ENCODE data around the gene RPS18.
"Not testable (repeated sequence)": the region's sequence is repeated elsewhere in the genome, so short reads cannot be mapped to it uniquely, and the experiment has no call there.

Gene RPS18

DNA sequence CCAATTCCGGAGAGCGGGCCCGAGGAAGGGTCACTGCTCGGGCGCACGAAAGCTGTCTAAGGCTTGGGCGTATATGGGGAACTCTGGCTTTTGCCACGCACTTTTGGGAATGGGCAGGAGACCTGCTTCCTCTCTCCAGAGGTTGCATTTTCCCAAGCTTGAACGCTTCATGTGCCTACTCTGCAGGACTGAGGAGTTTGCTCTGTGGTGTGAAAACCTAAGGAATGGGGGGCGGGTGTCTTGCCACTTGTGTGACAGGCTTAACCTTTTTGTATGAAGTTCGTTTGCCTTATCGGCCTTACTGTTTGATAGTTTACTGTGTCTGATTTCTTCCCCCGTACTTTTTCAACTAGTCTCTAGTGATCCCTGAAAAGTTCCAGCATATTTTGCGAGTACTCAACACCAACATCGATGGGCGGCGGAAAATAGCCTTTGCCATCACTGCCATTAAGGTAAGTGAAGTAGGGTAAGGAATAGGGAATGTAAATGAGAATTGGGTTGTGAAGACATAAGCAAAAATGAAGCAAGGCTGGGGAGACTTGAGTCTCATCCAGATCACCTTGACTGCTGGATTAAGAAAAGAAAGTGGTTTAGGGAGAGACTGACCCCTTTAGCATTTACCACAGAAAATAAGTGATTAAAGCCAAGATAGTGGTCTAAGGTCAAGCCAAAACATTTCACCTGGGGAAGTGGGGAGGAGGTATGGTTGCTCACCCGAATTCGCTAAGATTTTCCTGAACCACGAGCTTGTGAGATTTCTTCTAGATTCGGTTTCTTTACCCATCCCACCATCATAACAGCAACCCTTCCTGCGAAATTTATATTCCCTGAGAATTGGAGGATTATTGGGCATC lies 627 bp downstream of the RPS18 start:
- DNase-seq (ENCODE audit: low spot score) (no peak), FAIRE-seq (no peak)

DNA sequence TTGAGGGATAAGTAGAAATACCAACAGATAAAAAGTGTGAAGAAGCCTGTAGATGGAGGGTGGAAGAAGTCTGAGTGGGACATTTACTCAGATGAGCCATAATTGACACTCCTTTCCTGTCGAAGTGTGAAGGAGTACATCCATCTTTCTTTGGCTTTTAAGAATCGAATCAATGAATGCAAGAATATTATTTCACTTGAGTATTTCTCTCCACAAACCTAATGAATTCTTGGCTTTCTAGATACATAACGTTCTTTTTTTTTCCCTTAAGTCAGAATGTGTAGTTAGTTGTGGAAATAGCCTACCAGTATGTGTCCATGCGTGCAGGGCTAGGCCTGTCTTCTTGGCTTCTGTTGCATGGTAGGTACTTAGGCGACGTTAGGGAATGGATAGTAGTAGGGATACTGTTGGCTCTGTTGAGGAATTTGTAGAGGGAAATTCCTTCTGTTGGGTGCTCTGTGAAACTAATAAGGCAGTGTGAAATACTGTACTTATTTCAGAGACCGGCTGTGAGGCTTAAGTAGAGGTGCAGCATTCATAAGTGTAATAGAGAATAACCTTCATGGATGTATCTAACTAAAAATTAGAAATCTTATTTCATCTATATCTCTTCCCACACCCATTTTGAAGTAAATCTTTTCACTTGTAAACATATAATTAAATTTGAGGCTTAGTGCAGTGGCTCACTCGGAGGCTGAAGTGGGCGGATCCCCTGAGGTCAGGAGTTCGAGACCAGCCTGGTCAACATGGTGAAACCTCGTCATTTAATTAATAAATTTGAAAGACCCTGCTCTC lies 1.5 kb downstream of the RPS18 start:
- DNase-seq (ENCODE audit: low spot score) (no peak), FAIRE-seq (no peak)

GRCh38 chr6:33273924-33274902 lies 2.3 kb downstream of the RPS18 start:
- DNase-seq (ENCODE audit: low spot score) (no peak), FAIRE-seq (no peak)

GRCh38 chr6:33275795-33276580 lies 4.1 kb downstream of the RPS18 start:
- not testable (repeated sequence) for FAIRE-seq; DNase-seq (ENCODE audit: low spot score)

GRCh38 chr6:33276581-33276863 lies 4.6 kb downstream of the RPS18 start:
- no peak for DNase-seq (ENCODE audit: low spot score)
- no peak for FAIRE-seq

GRCh38 chr6:33276864-33277662 lies 5.2 kb downstream of the RPS18 start, which contains the start of gene B3GALT4:
TSS of gene B3GALT4 (plus strand) at chr6:33277123. CDS start at chr6:33277420, 297 bp downstream.
- FAIRE-seq (no peak), DNase-seq (ENCODE audit: low spot score) (no peak)

DNA sequence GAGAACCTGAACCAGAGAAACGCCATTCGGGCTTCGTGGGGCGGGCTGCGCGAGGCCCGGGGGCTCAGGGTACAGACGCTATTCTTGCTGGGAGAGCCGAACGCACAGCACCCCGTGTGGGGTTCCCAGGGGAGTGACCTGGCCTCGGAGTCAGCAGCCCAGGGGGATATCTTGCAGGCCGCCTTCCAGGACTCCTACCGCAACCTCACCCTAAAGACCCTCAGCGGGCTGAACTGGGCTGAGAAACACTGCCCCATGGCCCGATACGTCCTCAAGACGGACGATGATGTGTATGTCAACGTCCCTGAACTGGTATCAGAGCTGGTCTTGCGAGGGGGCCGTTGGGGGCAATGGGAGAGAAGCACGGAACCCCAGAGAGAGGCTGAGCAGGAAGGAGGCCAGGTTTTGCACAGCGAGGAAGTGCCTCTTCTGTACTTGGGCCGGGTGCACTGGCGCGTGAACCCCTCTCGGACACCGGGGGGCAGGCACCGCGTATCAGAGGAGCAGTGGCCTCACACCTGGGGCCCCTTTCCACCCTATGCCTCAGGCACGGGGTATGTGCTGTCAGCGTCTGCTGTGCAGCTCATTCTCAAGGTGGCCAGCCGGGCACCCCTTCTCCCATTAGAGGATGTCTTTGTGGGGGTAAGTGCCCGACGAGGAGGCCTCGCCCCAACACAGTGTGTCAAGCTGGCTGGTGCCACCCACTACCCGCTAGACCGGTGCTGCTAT lies 6.0 kb downstream of the RPS18 start:
- no peak for FAIRE-seq
- no peak for DNase-seq (ENCODE audit: low spot score)

GRCh38 chr6:33278392-33278741 lies 6.5 kb downstream of the RPS18 start:
- DNase-seq (ENCODE audit: low spot score) = no peak
- no peak for FAIRE-seq

DNA sequence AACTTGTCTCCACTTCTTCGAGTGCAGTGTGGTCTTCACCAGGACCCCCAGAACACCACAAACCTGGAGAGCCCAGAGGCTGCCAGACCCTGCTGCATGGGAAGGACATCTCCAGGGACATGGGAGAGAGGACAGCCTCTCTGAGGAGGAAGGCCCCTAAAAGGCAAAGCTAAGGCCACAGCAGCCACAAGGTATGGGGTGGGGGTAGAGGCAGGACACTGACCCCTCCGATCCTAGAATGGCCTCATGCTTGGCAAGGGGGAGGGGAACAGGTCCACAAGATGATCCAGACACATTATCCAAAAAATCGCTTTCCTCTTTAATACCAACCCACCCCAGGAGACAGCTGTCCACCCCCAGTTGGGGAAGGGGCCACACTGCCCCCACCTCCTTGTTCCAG lies 6.9 kb downstream of the RPS18 start:
- no peak for FAIRE-seq
- no peak for DNase-seq (ENCODE audit: low spot score)

DNA sequence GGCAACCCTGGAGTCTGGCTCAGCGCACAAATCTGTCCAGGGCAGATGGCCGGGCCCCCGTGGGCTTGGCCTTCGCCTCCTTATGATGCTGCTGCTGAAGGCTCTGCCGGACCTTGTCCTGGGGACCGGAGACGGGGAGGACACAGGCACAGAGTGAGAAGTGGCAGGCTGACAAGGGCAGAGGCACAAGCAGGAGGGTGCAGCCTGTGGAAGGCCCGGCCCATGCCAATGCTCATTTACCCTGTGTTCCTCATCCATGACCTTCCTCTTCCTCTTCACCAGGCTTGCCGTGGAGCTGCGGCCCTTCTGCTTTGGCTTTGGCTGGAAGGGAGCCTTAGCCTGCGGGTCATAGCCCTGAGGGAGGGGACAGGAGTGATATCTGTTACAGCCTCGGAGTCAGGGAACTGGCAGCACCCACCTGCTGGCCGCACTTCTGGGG lies 7.4 kb downstream of the RPS18 start:
- DNase-seq (ENCODE audit: low spot score) = no peak
- no peak for FAIRE-seq

DNA sequence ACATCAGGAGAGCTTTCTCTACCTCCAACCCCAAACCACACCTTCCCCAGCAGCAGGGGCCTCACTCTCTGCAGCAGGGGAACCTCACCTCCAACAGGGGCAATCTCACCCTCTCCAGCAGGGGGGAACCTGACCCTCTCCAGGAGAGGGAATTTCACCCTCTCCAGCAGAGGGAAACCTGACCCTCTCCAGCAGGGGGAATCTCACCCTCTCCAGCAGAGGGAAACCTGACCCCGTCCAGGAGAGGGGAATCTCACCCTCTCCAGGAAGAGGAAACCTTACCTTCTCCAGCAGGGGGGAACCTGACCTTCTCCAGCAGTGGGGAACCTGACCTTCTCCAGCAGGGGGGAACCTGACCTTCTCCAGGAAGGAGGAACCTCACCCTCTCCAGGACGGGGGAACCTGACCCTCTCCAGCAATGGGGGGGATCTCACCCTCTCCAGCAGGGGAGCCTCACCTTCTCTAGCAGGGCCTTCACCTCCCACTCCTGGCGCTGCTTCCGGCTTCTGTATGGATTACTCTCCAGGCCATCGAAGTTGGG lies 8.2 kb downstream of the RPS18 start:
- DNase-seq (ENCODE audit: low spot score) (peak; percentile 60), FAIRE-seq (no peak)

DNA sequence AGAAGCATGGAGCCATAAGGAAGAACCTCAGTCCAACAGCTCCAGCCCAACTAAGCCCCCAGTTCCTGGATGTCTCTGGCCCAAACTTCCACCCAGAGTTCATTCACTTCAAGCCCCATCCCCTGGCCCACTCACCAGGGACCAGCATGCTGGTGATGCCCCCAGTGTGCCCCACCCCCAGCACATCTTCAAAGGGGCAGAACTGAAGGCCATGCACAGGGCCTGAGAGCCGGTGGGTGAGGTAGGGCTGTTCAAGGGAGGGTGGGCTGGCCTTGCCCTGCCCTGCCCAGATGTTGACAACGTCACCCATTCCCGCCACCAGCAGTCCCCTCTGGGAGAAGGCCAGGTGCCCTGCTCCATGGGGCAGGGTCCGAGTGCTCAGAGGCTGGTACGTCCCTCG lies 8.7 kb downstream of the RPS18 start:
- DNase-seq (ENCODE audit: low spot score) = no peak
- no peak for FAIRE-seq

DNA sequence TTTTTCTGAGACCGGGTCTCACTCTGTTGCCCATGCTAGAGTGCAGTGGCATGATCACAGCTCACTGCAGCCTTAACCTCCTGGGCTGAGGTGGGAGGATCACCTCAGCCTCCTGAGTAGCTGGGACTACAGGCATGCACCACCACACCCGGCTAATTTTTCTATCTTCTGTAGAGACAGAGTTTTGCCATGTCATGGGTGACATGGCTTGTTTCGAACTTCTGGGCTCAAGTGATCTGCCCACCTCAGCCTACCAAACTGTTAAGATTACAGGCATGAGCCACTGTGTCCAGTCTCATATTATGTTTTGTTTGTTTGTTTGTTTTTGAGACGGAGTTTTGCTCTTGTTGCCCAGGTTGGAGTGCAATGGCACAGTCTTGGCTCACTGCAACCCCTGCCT lies 13.3 kb downstream of the RPS18 start:
- FAIRE-seq; DNase-seq (ENCODE audit: low spot score): not testable (repeated sequence)

DNA sequence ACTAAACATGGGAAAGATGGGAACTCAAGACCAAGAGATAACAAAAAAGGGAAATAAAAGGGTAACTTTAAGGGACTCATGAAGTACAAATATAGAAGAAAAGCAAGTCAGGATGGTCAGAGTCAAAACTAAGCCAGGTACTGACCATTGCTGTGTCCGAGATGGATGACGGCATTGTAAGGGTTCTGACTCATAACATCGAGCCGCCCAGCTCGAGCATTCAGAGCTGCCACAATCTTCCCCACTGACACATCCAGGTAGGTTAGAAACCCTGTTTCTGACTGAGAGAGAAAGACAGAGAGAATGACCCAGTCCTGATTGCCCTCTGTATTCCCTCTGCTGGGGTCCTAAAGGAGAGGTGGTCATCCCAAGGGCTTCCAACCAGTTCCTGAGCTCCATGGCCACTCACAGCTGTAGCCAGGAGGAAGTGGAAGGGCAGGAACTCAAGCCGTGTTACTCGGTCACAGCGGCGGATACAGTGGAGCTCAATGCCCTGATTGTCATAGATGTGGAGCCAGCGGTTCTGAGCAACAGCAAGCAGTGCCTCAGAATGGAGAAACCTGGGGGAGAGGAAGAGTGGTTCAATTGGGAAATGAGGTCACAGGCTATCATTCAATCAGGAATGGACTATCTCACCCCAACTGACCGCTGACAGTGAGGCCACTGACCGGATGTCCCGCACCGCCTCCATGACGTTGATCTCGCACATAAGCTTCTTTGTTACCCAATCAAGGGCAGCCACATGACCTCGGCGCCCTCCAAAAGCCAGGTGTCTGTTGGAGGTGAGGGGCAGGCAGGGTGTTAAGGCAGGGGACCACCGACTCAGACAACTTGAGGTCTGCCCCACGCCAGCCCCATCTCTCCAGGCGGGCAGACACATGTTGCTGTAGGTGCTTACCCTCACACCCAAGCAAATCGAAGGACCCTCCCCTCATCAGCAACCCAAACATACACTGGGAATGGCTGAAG lies 15.4 kb downstream of the RPS18 start:
- DNase-seq (ENCODE audit: low spot score) (no peak), FAIRE-seq (no peak)

- DNase-seq (ENCODE audit: low spot score) (no peak), FAIRE-seq (no peak)
These were observed 16.5 kb downstream of the RPS18 start for GRCh38 chr6:33288141-33288920.

DNA sequence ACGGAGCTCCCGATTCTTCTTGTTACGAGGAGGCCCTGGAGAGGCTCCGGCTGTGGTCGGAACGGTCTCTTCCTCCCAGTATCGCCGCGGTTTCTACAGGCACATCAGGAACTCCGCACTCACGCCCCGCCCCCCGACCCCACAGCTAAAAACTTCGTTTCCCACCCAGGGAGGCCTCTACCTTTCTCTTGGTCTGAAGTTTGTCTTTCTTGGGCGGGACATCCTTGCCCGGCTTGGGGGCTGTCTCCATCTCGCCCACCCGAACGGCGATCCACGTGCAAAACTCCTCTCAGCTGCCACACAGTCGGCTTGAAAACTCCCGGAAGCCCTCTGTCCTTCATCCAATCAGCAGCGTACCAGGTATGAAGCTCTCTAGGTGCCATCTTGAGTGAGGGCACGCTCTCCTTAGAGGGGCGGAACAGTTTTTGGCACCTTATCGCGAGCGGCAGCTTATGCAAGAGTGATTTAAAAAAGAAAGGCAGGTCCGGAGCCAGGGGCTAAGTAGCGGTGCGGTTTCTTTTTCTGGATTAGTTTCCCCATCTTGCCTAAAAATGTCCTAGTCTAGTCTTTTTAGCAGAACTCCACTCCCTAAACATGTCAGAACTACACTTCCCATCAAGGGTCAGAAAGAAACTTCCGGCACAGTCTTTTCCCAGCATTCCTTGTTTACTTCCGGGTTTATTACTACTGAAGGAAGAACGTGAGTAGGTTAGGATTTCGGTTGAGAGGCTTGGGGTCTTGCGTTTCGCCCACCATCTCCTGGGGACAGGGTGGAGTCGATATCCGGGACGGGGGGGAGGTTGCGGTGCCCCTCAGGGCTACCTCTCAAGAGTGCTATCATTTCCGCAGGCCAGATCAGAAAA lies 17.3 kb downstream of the RPS18 start, which contains the start of the genes PFDN6 and WDR46:
PFDN6 (plus strand) TSS at position 681 of the 863 bp plus-strand sequence. CDS start 256 bp downstream, outside the sequence.
WDR46 (minus strand) TSS at position 319 of the 863 bp plus-strand sequence; CDS start at position 250, 69 bp downstream.
- FAIRE-seq (no peak), DNase-seq (ENCODE audit: low spot score) (peak; percentile 92)
